Measurements from ENCODE around the gene CORO2A.
"Not testable (repeated sequence)": the region's sequence is repeated elsewhere in the genome, so short reads cannot be mapped to it uniquely, and the experiment has no call there.

Gene CORO2A

GRCh38 chr9:98120476-98120875 lies 72.0 kb downstream of the CORO2A start:
- H3K27ac ChIP-seq (ENCODE audit: low read length, poor library complexity, severe bottlenecking), result no peak overlapping the region
- no peak overlapping the region for H3K4ac ChIP-seq (ENCODE audit: low read depth in 1 of 2, low read length in 2 of 2)
- no peak overlapping the region for H3K4me2 ChIP-seq (ENCODE audit: low read length, poor library complexity, severe bottlenecking)
- no peak overlapping the region for H2AK5ac ChIP-seq (ENCODE audit: low read length, severe bottlenecking)
- no peak overlapping the region for H2BK12ac ChIP-seq (ENCODE audit: low read length in 2 of 2)
- H3K9me3 ChIP-seq (ENCODE audit: control insufficient read depth, low read length), result no peaks in the 10 kb centered on the region
- no peak overlapping the region for H4K8ac ChIP-seq (ENCODE audit: low read length)
- H3K79me1 ChIP-seq (replicated peaks; ENCODE audit: low read length, poor library complexity, severe bottlenecking), result no peaks in the 10 kb centered on the region
- no peak overlapping the region for H2BK15ac ChIP-seq (ENCODE audit: low read depth, poor library complexity, severe bottlenecking)
- no peak overlapping the region for H2BK5ac ChIP-seq (ENCODE audit: low read depth, low read length, poor library complexity, severe bottlenecking)
- H3K4me3 ChIP-seq (ENCODE audit: insufficient read depth in 1 of 2, low read depth in 1 of 2, low read length in 2 of 2), result no peak overlapping the region
- H3K36me3 ChIP-seq (ENCODE audit: control insufficient read depth in 1 of 2, insufficient read depth in 2 of 2, low read depth in 1 of 2, low read length in 2 of 2), result no peaks in the 10 kb centered on the region
- H3K9ac ChIP-seq (ENCODE audit: low read length), result no peak overlapping the region
- no peak for DNase-seq
- WGBS, result 91% methylated on average over 3 of the region's 3 CpGs
- no peak overlapping the region for H3K14ac ChIP-seq (ENCODE audit: low read length in 2 of 2)
- H3K18ac ChIP-seq (ENCODE audit: low read depth in 1 of 2, low read length in 2 of 2), result no peak overlapping the region
- peaks cover 7% of the 10 kb centered on the region for H3K4me1 ChIP-seq (ENCODE audit: control insufficient read depth, insufficient read depth, low read depth, low read length)
- peaks cover 0 to 29% of the 10 kb centered on the region in 2 experiments for H3K27me3 ChIP-seq (ENCODE audit: control insufficient read depth in 1 of 2, insufficient read depth in 1 of 2, low read length in 2 of 2)
- no peak overlapping the region for H4K91ac ChIP-seq (ENCODE audit: low read length)
- H2BK120ac ChIP-seq (ENCODE audit: low read depth, low read length), result no peak overlapping the region
- no peak overlapping the region for H2AFZ ChIP-seq (ENCODE audit: low read depth, low read length)
- no peak overlapping the region for H3K23ac ChIP-seq (ENCODE audit: low read length in 2 of 2)

DNA sequence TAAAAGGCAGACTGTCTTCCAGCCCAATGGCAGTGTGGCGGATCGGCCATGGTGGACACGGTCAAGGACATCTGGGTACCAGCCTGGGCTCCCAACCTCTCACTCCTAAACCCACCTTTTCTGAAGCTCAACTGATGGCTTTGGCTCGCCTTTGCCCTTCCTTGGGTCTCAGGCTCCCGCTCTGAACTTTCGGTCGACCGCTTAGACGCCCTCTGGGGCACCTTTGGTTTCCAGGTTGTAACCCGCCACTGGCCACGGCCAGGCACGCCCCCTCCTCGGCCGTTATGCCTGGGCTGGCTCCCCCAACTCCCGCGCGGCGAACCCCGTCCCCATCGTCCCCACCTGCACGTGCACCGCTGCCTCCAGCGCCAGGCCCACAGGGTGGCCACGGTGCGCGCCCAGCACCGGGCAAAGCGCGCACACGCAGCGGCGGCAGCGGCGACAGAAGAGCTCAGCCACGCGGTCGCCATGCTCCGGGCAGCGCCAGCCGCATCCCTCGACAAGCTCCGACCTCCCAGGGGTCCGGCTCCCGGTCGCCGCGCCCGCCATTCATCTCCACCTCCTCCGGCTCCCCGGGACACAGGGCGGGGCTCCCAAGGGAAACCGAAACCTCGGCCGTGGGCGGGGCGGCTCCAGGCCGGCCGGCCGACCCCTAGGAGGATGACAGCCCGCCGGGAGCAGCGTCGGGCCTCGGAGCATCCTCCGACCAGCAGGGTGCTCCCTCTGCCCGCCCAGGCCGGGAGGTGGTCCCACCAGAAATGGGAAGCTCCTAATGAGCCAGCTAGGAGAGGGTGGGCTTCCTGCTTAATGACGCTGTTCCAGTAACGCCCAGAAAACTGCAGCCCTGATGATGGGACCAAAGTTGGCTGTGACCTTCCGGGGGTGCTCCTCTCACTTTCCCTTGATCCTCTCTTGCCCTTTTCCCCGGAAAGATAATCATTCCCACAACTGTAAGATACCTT lies 73.5 kb downstream of the CORO2A start, which contains the start of gene TRIM14:
Gene TRIM14 (minus strand): TSS at position 583 of the 962 bp plus-strand sequence. CDS start 34 bp downstream, at position 549.
- DNase-seq, result peak; percentile 75
- H3K9me3 ChIP-seq (ENCODE audit: control insufficient read depth, low read length), result no peaks in the 10 kb centered on the region
- H3K27ac ChIP-seq (ENCODE audit: low read length, poor library complexity, severe bottlenecking), result no peak within 1 kb of the TSS
- H2BK120ac ChIP-seq (ENCODE audit: low read depth, low read length), result no peak within 1 kb of the TSS
- H3K4ac ChIP-seq (ENCODE audit: low read depth in 1 of 2, low read length in 2 of 2), result peak within 1 kb of the TSS; percentile 54 to 70
- peak within 1 kb of the TSS in 1 of 2 experiments; percentile 35 for H3K23ac ChIP-seq (ENCODE audit: low read length in 2 of 2)
- H2BK12ac ChIP-seq (ENCODE audit: low read length in 2 of 2), result peak within 1 kb of the TSS in 1 of 2 experiments; percentile 81
- H4K91ac ChIP-seq (ENCODE audit: low read length), result peak within 1 kb of the TSS; percentile 64
- peak within 1 kb of the TSS; percentile 79 to 83 for H3K4me3 ChIP-seq (ENCODE audit: insufficient read depth in 1 of 2, low read depth in 1 of 2, low read length in 2 of 2)
- no peaks in the 10 kb centered on the region for H3K36me3 ChIP-seq (ENCODE audit: control insufficient read depth in 1 of 2, insufficient read depth in 2 of 2, low read depth in 1 of 2, low read length in 2 of 2)
- H4K8ac ChIP-seq (ENCODE audit: low read length), result peak within 1 kb of the TSS; percentile 88
- peak within 1 kb of the TSS in 1 of 2 experiments; percentile 80 for H3K14ac ChIP-seq (ENCODE audit: low read length in 2 of 2)
- no peaks in the 10 kb centered on the region for H3K79me1 ChIP-seq (replicated peaks; ENCODE audit: low read length, poor library complexity, severe bottlenecking)
- peaks cover 0 to 20% of the 10 kb centered on the region in 2 experiments for H3K27me3 ChIP-seq (ENCODE audit: control insufficient read depth in 1 of 2, insufficient read depth in 1 of 2, low read length in 2 of 2)
- peaks cover 7% of the 10 kb centered on the region for H3K4me1 ChIP-seq (ENCODE audit: control insufficient read depth, insufficient read depth, low read depth, low read length)
- peak within 1 kb of the TSS; percentile 45 for H2BK15ac ChIP-seq (ENCODE audit: low read depth, poor library complexity, severe bottlenecking)
- H3K4me2 ChIP-seq (ENCODE audit: low read length, poor library complexity, severe bottlenecking), result peak within 1 kb of the TSS; percentile 96
- H3K9ac ChIP-seq (ENCODE audit: low read length), result peak within 1 kb of the TSS; percentile 51
- WGBS, result 7% methylated on average over 66 of the region's 71 CpGs
- H2AK5ac ChIP-seq (ENCODE audit: low read length, severe bottlenecking), result no peak within 1 kb of the TSS
- peak within 1 kb of the TSS; percentile 75 to 95 for H3K18ac ChIP-seq (ENCODE audit: low read depth in 1 of 2, low read length in 2 of 2)
- H2BK5ac ChIP-seq (ENCODE audit: low read depth, low read length, poor library complexity, severe bottlenecking), result no peak within 1 kb of the TSS
- peak within 1 kb of the TSS; percentile 96 for H2AFZ ChIP-seq (ENCODE audit: low read depth, low read length)

DNA sequence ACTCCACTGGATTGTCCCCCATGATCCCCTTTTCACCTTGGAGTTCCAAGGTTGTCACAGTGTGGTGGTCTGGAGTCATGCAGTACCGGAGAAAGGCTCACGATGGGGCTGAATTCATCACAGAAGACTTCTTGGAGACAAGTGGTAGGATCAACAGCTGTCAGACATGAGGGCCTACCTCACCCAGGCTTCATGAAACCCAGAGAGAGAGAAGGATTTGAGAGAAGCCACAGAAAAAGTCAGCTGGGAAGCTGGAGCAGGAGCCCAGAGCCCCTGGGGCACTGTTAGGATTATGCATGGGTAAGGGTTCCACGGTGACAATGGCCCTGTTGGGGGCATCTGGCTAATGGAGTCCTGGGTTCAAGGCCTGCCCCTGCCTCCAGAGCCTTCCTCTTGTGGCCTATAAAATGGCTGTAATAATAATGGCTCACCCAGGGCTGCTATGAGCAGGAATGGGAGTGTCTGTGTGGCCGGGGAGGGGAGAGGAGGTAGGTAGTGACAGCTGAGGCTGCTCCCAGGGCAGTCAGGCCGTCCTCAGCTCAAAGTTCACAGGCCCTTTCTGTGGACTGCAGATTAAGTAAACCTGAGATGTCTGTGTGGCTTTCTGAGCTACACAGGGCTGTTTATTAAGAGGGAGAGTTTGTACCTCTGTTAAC lies 74.3 kb downstream of the CORO2A start:
- no peak overlapping the region for H3K4ac ChIP-seq (ENCODE audit: low read depth in 1 of 2, low read length in 2 of 2)
- DNase-seq, result peak; percentile 40
- no peak overlapping the region for H2BK12ac ChIP-seq (ENCODE audit: low read length in 2 of 2)
- H3K9me3 ChIP-seq (ENCODE audit: control insufficient read depth, low read length), result no peaks in the 10 kb centered on the region
- no peak overlapping the region for H3K23ac ChIP-seq (ENCODE audit: low read length in 2 of 2)
- no peaks in the 10 kb centered on the region for H3K36me3 ChIP-seq (ENCODE audit: control insufficient read depth in 1 of 2, insufficient read depth in 2 of 2, low read depth in 1 of 2, low read length in 2 of 2)
- no peak overlapping the region for H3K18ac ChIP-seq (ENCODE audit: low read depth in 1 of 2, low read length in 2 of 2)
- no peak overlapping the region for H4K91ac ChIP-seq (ENCODE audit: low read length)
- 62% methylated on average over 5 of the region's 5 CpGs for WGBS
- peak overlapping the region in 1 of 2 experiments; percentile 79 for H3K4me3 ChIP-seq (ENCODE audit: insufficient read depth in 1 of 2, low read depth in 1 of 2, low read length in 2 of 2)
- H3K4me2 ChIP-seq (ENCODE audit: low read length, poor library complexity, severe bottlenecking), result peak overlapping the region; percentile 96
- no peak overlapping the region for H3K27ac ChIP-seq (ENCODE audit: low read length, poor library complexity, severe bottlenecking)
- no peak overlapping the region for H2BK120ac ChIP-seq (ENCODE audit: low read depth, low read length)
- H3K27me3 ChIP-seq (ENCODE audit: control insufficient read depth in 1 of 2, insufficient read depth in 1 of 2, low read length in 2 of 2), result peaks cover 0 to 19% of the 10 kb centered on the region in 2 experiments
- H4K8ac ChIP-seq (ENCODE audit: low read length), result peak overlapping the region; percentile 88
- H2BK15ac ChIP-seq (ENCODE audit: low read depth, poor library complexity, severe bottlenecking), result no peak overlapping the region
- H3K9ac ChIP-seq (ENCODE audit: low read length), result no peak overlapping the region
- no peaks in the 10 kb centered on the region for H3K79me1 ChIP-seq (replicated peaks; ENCODE audit: low read length, poor library complexity, severe bottlenecking)
- H2BK5ac ChIP-seq (ENCODE audit: low read depth, low read length, poor library complexity, severe bottlenecking), result no peak overlapping the region
- no peak overlapping the region for H3K14ac ChIP-seq (ENCODE audit: low read length in 2 of 2)
- peaks cover 7% of the 10 kb centered on the region for H3K4me1 ChIP-seq (ENCODE audit: control insufficient read depth, insufficient read depth, low read depth, low read length)
- H2AK5ac ChIP-seq (ENCODE audit: low read length, severe bottlenecking), result no peak overlapping the region
- H2AFZ ChIP-seq (ENCODE audit: low read depth, low read length), result peak overlapping the region; percentile 96

GRCh38 chr9:98117097-98117496 lies 75.3 kb downstream of the CORO2A start:
- H2AFZ ChIP-seq (ENCODE audit: low read depth, low read length); H3K4ac ChIP-seq (ENCODE audit: low read depth in 1 of 2, low read length in 2 of 2); H4K91ac ChIP-seq (ENCODE audit: low read length); H3K18ac ChIP-seq (ENCODE audit: low read depth in 1 of 2, low read length in 2 of 2); DNase-seq; H3K4me2 ChIP-seq (ENCODE audit: low read length, poor library complexity, severe bottlenecking); H3K27ac ChIP-seq (ENCODE audit: low read length, poor library complexity, severe bottlenecking); H3K14ac ChIP-seq (ENCODE audit: low read length in 2 of 2); H3K4me3 ChIP-seq (ENCODE audit: insufficient read depth in 1 of 2, low read depth in 1 of 2, low read length in 2 of 2); H3K9me3 ChIP-seq (ENCODE audit: control insufficient read depth, low read length); H2BK15ac ChIP-seq (ENCODE audit: low read depth, poor library complexity, severe bottlenecking); H2BK5ac ChIP-seq (ENCODE audit: low read depth, low read length, poor library complexity, severe bottlenecking); H2BK120ac ChIP-seq (ENCODE audit: low read depth, low read length); H3K9ac ChIP-seq (ENCODE audit: low read length); H3K4me1 ChIP-seq (ENCODE audit: control insufficient read depth, insufficient read depth, low read depth, low read length); H4K8ac ChIP-seq (ENCODE audit: low read length); H2AK5ac ChIP-seq (ENCODE audit: low read length, severe bottlenecking); H2BK12ac ChIP-seq (ENCODE audit: low read length in 2 of 2); H3K36me3 ChIP-seq (ENCODE audit: control insufficient read depth in 1 of 2, insufficient read depth in 2 of 2, low read depth in 1 of 2, low read length in 2 of 2); H3K23ac ChIP-seq (ENCODE audit: low read length in 2 of 2); H3K79me1 ChIP-seq (replicated peaks; ENCODE audit: low read length, poor library complexity, severe bottlenecking): not testable (repeated sequence)
- 98% methylated on average over 6 of the region's 6 CpGs for WGBS
- peaks cover 0 to 11% of the 10 kb centered on the region in 2 experiments for H3K27me3 ChIP-seq (ENCODE audit: control insufficient read depth in 1 of 2, insufficient read depth in 1 of 2, low read length in 2 of 2)

Data from mesenchymal stem cell (in vitro differentiated cells and primary cell).